Testis (tissue), 3 donors: Measurements from ENCODE around the gene RNF223. TPM values are rescaled to one million over a fixed set of nuclear protein-coding genes. Genes with fewer than 3 reads are reported as not detected.

ENCODE experiments used
- DNase-seq: peaks from one replicate; pipeline ENCODE4 v3.0.0-alpha.2; 2019
- H3K27ac ChIP-seq, 2 donors: fragments of 200-600 bp; sonication (generic); one replicate each; pipeline ENCODE4 v1.5.1; 2019
- H3K27me3 ChIP-seq: fragments of 200-600 bp; sonication (generic); one replicate; pipeline ENCODE4 v1.5.1; 2019
- H3K36me3 ChIP-seq: fragments of 200-600 bp; sonication (generic); one replicate; pipeline ENCODE4 v1.5.1; 2017; ENCODE audit warnings: low read depth; ENCODE audit errors: missing control alignments
- H3K4me1 ChIP-seq: fragments of 200-600 bp; sonication (generic); one replicate; pipeline ENCODE4 v1.5.1; 2019
- H3K4me3 ChIP-seq, 2 donors: fragments of 200-600 bp; sonication (generic); one replicate each; pipeline ENCODE4 v1.5.1; 2017 to 2019
- H3K9me3 ChIP-seq: fragments of 200-600 bp; sonication (generic); one replicate; pipeline ENCODE4 v1.5.1; 2017
- CTCF ChIP-seq, 3 experiments: fragments of 450-650 bp in 2 of 3; fragments of 200-600 bp in 1 of 3; sonication (generic) in 1 of 3; IDR thresholded peaks; one replicate each; pipeline ENCODE4 v1.5.1; 2016 to 2019; ENCODE audit warnings: antibody characterized with exemption in 3 of 3, mild to moderate bottlenecking in 2 of 3, moderate library complexity in 1 of 3
- POLR2A ChIP-seq: fragments of 450-650 bp; IDR thresholded peaks from one replicate; pipeline ENCODE4 v1.6.1; 2017; ENCODE audit warnings: antibody characterized with exemption, mild to moderate bottlenecking, moderate library complexity
- WGBS, 2 donors: methylation state at CpG; one replicate each; pipeline ENCODE4 v1.1.5; 2018; 5-methylcytosine and 5-hydroxymethylcytosine counted together
- intact Hi-C: fragments of 100-400 bp; cut with DNase I; formaldehyde crosslinking; loops from one replicate; pipeline ENCODE4 v1.15.1; 2023; ENCODE audit warnings: low total_unique reads
- polyA plus RNA-seq: library from polyadenylated mRNA; stranded (reverse); fragments of 350-450 nt; fragmentation: Illumina TruSeq; extraction: RNeasy Lipid Tissue Mini Kit (QIAGEN cat#74804); gene quantifications from one replicate; pipeline ENCODE4 v1.2.3, GENCODE V29; 2014; ENCODE audit warnings: low read depth, low replicate concordance; ENCODE audit not compliant: insufficient read depth
- total RNA-seq, 2 donors: library from RNA; depleted of rRNA; stranded (reverse); fragments of >200 nt; gene quantifications; one replicate each; pipeline ENCODE4 v1.2.3, GENCODE V29; 2016

RNF223 gene
- total and polyA plus RNA-seq, 3 donors from 2014 or later: 0.19 to 0.31 TPM; not detected in 1

- intact Hi-C loops: no loop called here
- TF ChIP-seq CTCF (IDR thresholded peaks at IDR 0.05): no peak
- TF ChIP-seq POLR2A: no peak
- H3K36me3 ChIP-seq: no peaks in the 10 kb centered on the region
- H3K27ac ChIP-seq: no peak overlapping the region
- no peak overlapping the region for H3K4me3 ChIP-seq
- H3K4me1 ChIP-seq: peaks cover 20% of the 10 kb centered on the region
- no peaks in the 10 kb centered on the region for H3K27me3 ChIP-seq
- 89 to 90% methylated on average over 18 to 27 of the region's 27 CpGs for WGBS, 2 donors
- no peaks in the 10 kb centered on the region for H3K9me3 ChIP-seq
- DNase-seq: no peak
Measured at GRCh38 chr1:1022302-1023009, 51.6 kb downstream of the RNF223 start.

GRCh38 chr1:1021920-1022259, 52.2 kb downstream of the RNF223 start:
- Histone ChIP-seq H3K9me3 (no peaks in the 10 kb centered on the region), H3K27ac (no peak overlapping the region), H3K4me3 (no peak overlapping the region), H3K36me3 (no peaks in the 10 kb centered on the region), H3K27me3 (no peaks in the 10 kb centered on the region), H3K4me1 (peaks cover 20% of the 10 kb centered on the region)
- no peak for DNase-seq
- 92 to 96% methylated on average over 10 of the region's 10 CpGs for WGBS, 2 donors
- intact Hi-C loops: no loop called here
- TF ChIP-seq POLR2A (no peak), CTCF (IDR thresholded peaks at IDR 0.05) (no peak)

GRCh38 chr1:1021010-1021919, 52.8 kb downstream of the RNF223 start:
- TF ChIP-seq POLR2A (no peak), CTCF (IDR thresholded peaks at IDR 0.05) (no peak)
- peak overlapping the region; percentile 62 to 78 for H3K4me3 ChIP-seq
- DNase-seq: peak; percentile 69
- 28 to 35% methylated on average over 4 to 29 of the region's 33 CpGs for WGBS, 2 donors
- H3K9me3 ChIP-seq: no peaks in the 10 kb centered on the region
- H3K27ac ChIP-seq: no peak overlapping the region
- H3K4me1 ChIP-seq: peaks cover 20% of the 10 kb centered on the region
- no peaks in the 10 kb centered on the region for H3K36me3 ChIP-seq
- intact Hi-C loops: no loop called here
- no peaks in the 10 kb centered on the region for H3K27me3 ChIP-seq

Other genes starting within 250 kb of the RNF223 start
- gene SAMD11, start 150.4 kb downstream of the RNF223 start, total RNA-seq: 10 to 100 TPM; 36.9 to 47.2 TPM
- gene SAMD11, start 150.4 kb downstream of the RNF223 start, polyA plus RNA-seq: 7.9 TPM
- 10 to 100 TPM; 82.5 to 94.0 TPM for gene NOC2L, start 115.0 kb downstream of the RNF223 start, total RNA-seq
- gene NOC2L, start 115.0 kb downstream of the RNF223 start, polyA plus RNA-seq: 78.3 TPM
- 10 to 100 TPM; 34.9 to 36.4 TPM for gene KLHL17, start 113.7 kb downstream of the RNF223 start, total RNA-seq
- gene KLHL17, start 113.7 kb downstream of the RNF223 start, polyA plus RNA-seq: 16.0 TPM
- under 1 TPM; 0.47 to 0.56 TPM for gene PLEKHN1, start 107.8 kb downstream of the RNF223 start, total RNA-seq
- gene PLEKHN1, start 107.8 kb downstream of the RNF223 start, polyA plus RNA-seq: 0.21 TPM
- gene PERM1, start 92.2 kb downstream of the RNF223 start, total RNA-seq: 1 to 10 TPM; 3.2 to 4.9 TPM
- 0.65 TPM for gene PERM1, start 92.2 kb downstream of the RNF223 start, polyA plus RNA-seq
- gene HES4, start 74.2 kb downstream of the RNF223 start, total RNA-seq: 10 to 100 TPM; 26.4 to 27.5 TPM
- gene HES4, start 74.2 kb downstream of the RNF223 start, polyA plus RNA-seq: 2.3 TPM
- gene ISG15, start 60.8 kb downstream of the RNF223 start, total RNA-seq: 10 to 100 TPM; 22.8 to 24.0 TPM
- 16.6 TPM for gene ISG15, start 60.8 kb downstream of the RNF223 start, polyA plus RNA-seq
- 100 to 1,000 TPM in 1 of 2 donors, 10 to 100 TPM in 1; 99.4 to 108 TPM for gene AGRN, start 54.2 kb downstream of the RNF223 start, total RNA-seq
- gene AGRN, start 54.2 kb downstream of the RNF223 start, polyA plus RNA-seq: 48.9 TPM
- 10 to 100 TPM; 50.7 to 68.3 TPM for gene C1orf159, start 41.8 kb upstream of the RNF223 start, total RNA-seq
- 40.7 TPM for gene C1orf159, start 41.8 kb upstream of the RNF223 start, polyA plus RNA-seq
- 10 to 100 TPM; 20.4 to 58.0 TPM for gene TTLL10, start 99.6 kb upstream of the RNF223 start, total RNA-seq
- gene TTLL10, start 99.6 kb upstream of the RNF223 start, polyA plus RNA-seq: 44.9 TPM
- not detected for gene TNFRSF18, start 132.3 kb upstream of the RNF223 start, total RNA-seq
- 0.67 TPM for gene TNFRSF18, start 132.3 kb upstream of the RNF223 start, polyA plus RNA-seq
- 1 to 10 TPM in 1 of 2 donors, under 1 TPM in 1; 0.87 to 1.4 TPM for gene TNFRSF4, start 139.8 kb upstream of the RNF223 start, total RNA-seq
- 0.80 TPM for gene TNFRSF4, start 139.8 kb upstream of the RNF223 start, polyA plus RNA-seq
- 100 to 1,000 TPM; 146 to 158 TPM for gene SDF4, start 157.7 kb upstream of the RNF223 start, total RNA-seq
- 167 TPM for gene SDF4, start 157.7 kb upstream of the RNF223 start, polyA plus RNA-seq
- 10 to 100 TPM; 26.1 to 37.3 TPM for gene B3GALT6, start 157.9 kb upstream of the RNF223 start, total RNA-seq
- gene B3GALT6, start 157.9 kb upstream of the RNF223 start, polyA plus RNA-seq: 8.5 TPM
- 1 to 10 TPM; 4.7 to 7.7 TPM for gene C1QTNF12, start 172.4 kb upstream of the RNF223 start, total RNA-seq
- 2.7 TPM for gene C1QTNF12, start 172.4 kb upstream of the RNF223 start, polyA plus RNA-seq
- gene UBE2J2, start 199.5 kb upstream of the RNF223 start, total RNA-seq: 100 to 1,000 TPM; 133 to 139 TPM
- gene UBE2J2, start 199.5 kb upstream of the RNF223 start, polyA plus RNA-seq: 203 TPM
- gene SCNN1D, start 206.1 kb upstream of the RNF223 start, total RNA-seq: 10 to 100 TPM; 49.9 to 58.7 TPM
- gene SCNN1D, start 206.1 kb upstream of the RNF223 start, polyA plus RNA-seq: 21.0 TPM
- 10 to 100 TPM; 53.0 to 62.7 TPM for gene ACAP3, start 233.6 kb upstream of the RNF223 start, total RNA-seq
- 16.8 TPM for gene ACAP3, start 233.6 kb upstream of the RNF223 start, polyA plus RNA-seq
- gene PUSL1, start 234.3 kb upstream of the RNF223 start, total RNA-seq: 10 to 100 TPM; 35.4 to 39.0 TPM
- gene PUSL1, start 234.3 kb upstream of the RNF223 start, polyA plus RNA-seq: 12.4 TPM